Neuronal stem cell (in vitro differentiated cells): ENCODE data around the gene SARDH.
A peak's percentile ranks its signal among the peaks of the same experiment; 100 is the strongest.

Experiments used
- DNase-seq: peaks from one replicate; pipeline ENCODE4 v3.0.0-alpha.2; 2013; ENCODE audit warnings: low spot score
- H2AFZ ChIP-seq: one replicate; pipeline ENCODE4 v1.6.1; 2013; ENCODE audit warnings: mild to moderate bottlenecking, low read length, inconsistent platforms
- H2AK5ac ChIP-seq: 2 replicates; pipeline ENCODE4 v1.6.1; 2013; ENCODE audit warnings: low read depth, mild to moderate bottlenecking, inconsistent platforms, low read length, moderate library complexity, mixed read lengths
- H2BK120ac ChIP-seq: 2 replicates; pipeline ENCODE4 v1.6.1; 2013; ENCODE audit warnings: low read depth, mild to moderate bottlenecking, inconsistent platforms, low read length, moderate library complexity, mixed read lengths
- H2BK12ac ChIP-seq: one replicate; pipeline ENCODE4 v1.6.1; 2013; ENCODE audit warnings: low read length, inconsistent platforms
- H2BK15ac ChIP-seq: 2 replicates; pipeline ENCODE4 v1.6.1; 2013; ENCODE audit warnings: mild to moderate bottlenecking, low read length, inconsistent platforms, mixed read lengths
- H2BK5ac ChIP-seq: one replicate; pipeline ENCODE4 v1.6.1; 2013; ENCODE audit warnings: inconsistent platforms, mild to moderate bottlenecking, low read length, moderate library complexity
- H3K14ac ChIP-seq: one replicate; pipeline ENCODE4 v1.6.1; 2013; ENCODE audit warnings: low read length, inconsistent platforms
- H3K18ac ChIP-seq: 2 replicates; pipeline ENCODE4 v1.6.1; 2013; ENCODE audit warnings: low read length, inconsistent platforms
- H3K23ac ChIP-seq: 2 replicates; pipeline ENCODE4 v1.6.1; 2013; ENCODE audit warnings: low read depth, mild to moderate bottlenecking, mixed read lengths, low read length, inconsistent platforms; ENCODE audit not compliant: poor library complexity
- H3K27ac ChIP-seq: replicated peaks from 3 replicates; pipeline ENCODE4 v1.5.1; 2013; ENCODE audit warnings: low read length, inconsistent platforms
- H3K27me3 ChIP-seq, 3 experiments: 2 replicates each; pipeline ENCODE4 v1.6.1; 2013; ENCODE audit warnings: low read length in 3 of 3, mild to moderate bottlenecking in 2 of 3, inconsistent platforms in 1 of 3, low read depth in 1 of 3, mixed read lengths in 1 of 3, moderate library complexity in 1 of 3; ENCODE audit not compliant: control insufficient read depth in 3 of 3, insufficient read depth in 3 of 3
- H3K36me3 ChIP-seq, 2 donors: replicated peaks in 1 of 2; 2 replicates each; pipeline ENCODE4 v1.6.1; 2013; ENCODE audit warnings: low read length in 2 of 2; ENCODE audit not compliant: control insufficient read depth in 2 of 2, insufficient read depth in 2 of 2
- H3K4ac ChIP-seq: 2 replicates; pipeline ENCODE4 v1.6.1; 2013; ENCODE audit warnings: inconsistent platforms, mild to moderate bottlenecking, low read length, moderate library complexity
- H3K4me1 ChIP-seq, 2 donors: 1 replicate in 1 of 2; 2 replicates in 1 of 2; pipeline ENCODE4 v1.6.1; 2013; ENCODE audit warnings: low read length in 2 of 2, low read depth in 1 of 2; ENCODE audit not compliant: control insufficient read depth in 2 of 2, insufficient read depth in 1 of 2
- H3K4me2 ChIP-seq: one replicate; pipeline ENCODE4 v1.6.1; 2013; ENCODE audit warnings: mild to moderate bottlenecking, low read length, inconsistent platforms; ENCODE audit not compliant: insufficient read depth, poor library complexity, severe bottlenecking
- H3K4me3 ChIP-seq, 2 donors: 2 replicates each; pipeline ENCODE4 v1.5.1; 2013; ENCODE audit warnings: low read length in 2 of 2, mild to moderate bottlenecking in 2 of 2, inconsistent platforms in 1 of 2, moderate library complexity in 1 of 2
- H3K79me1 ChIP-seq: one replicate; pipeline ENCODE4 v1.6.1; 2013; ENCODE audit warnings: low read depth, mild to moderate bottlenecking, inconsistent platforms, low read length, moderate library complexity
- H3K9ac ChIP-seq: one replicate; pipeline ENCODE4 v1.6.1; 2013; ENCODE audit warnings: mild to moderate bottlenecking, low read depth, low read length, inconsistent platforms; ENCODE audit not compliant: poor library complexity
- H3K9me3 ChIP-seq, 2 donors: replicated peaks in 1 of 2; 2 replicates each; pipeline versions ENCODE3 to v1.6.1; 2013; ENCODE audit warnings: low read length in 2 of 2, mild to moderate bottlenecking in 2 of 2, inconsistent platforms in 1 of 2, low read depth in 1 of 2, mixed read lengths in 1 of 2, moderate library complexity in 1 of 2; ENCODE audit not compliant: control insufficient read depth in 2 of 2, insufficient read depth in 1 of 2
- H4K8ac ChIP-seq: one replicate; pipeline ENCODE4 v1.6.1; 2013; ENCODE audit warnings: low read depth, mild to moderate bottlenecking, inconsistent platforms, low read length, moderate library complexity
- H4K91ac ChIP-seq: one replicate; pipeline ENCODE4 v1.6.1; 2013; ENCODE audit warnings: low read length, low read depth, mild to moderate bottlenecking, inconsistent platforms; ENCODE audit not compliant: poor library complexity
- WGBS, 2 donors: extraction: QIAGEN DNeasy Blood & Tissue Kit; methylation state at CpG; one replicate each; pipeline ENCODE4 v1.1.7; 2013; ENCODE audit warnings: missing lambda C conversion rate in 2 of 2, mixed read lengths in 1 of 2; ENCODE audit not compliant: insufficient read length in 2 of 2, insufficient replicate concordance in 1 of 2; ENCODE audit errors: extremely low coverage in 2 of 2; 5-methylcytosine and 5-hydroxymethylcytosine counted together

SARDH gene

GRCh38 chr9:133681658-133682306 lies 56.4 kb downstream of the SARDH start:
- no peak overlapping the region for H2BK12ac ChIP-seq
- no peak overlapping the region for H2BK120ac ChIP-seq
- no peak overlapping the region for H2AFZ ChIP-seq
- no peak overlapping the region for H3K23ac ChIP-seq
- no peak overlapping the region for H2AK5ac ChIP-seq
- no peak overlapping the region for H2BK15ac ChIP-seq
- WGBS, 2 donors, result no CpG with 5 or more reads among the region's 35 CpGs
- H3K79me1 ChIP-seq, result peaks cover 1% of the 10 kb centered on the region
- H3K4me2 ChIP-seq, result no peak overlapping the region
- peak overlapping the region; percentile 17 for H4K8ac ChIP-seq
- peak overlapping the region; percentile 50 for H2BK5ac ChIP-seq
- H4K91ac ChIP-seq, result peak overlapping the region; percentile 53
- H3K4me1 ChIP-seq, result peaks cover 2 to 11% of the 10 kb centered on the region in 2 donors
- H3K4me3 ChIP-seq, result no peak overlapping the region
- no peaks in the 10 kb centered on the region for H3K36me3 ChIP-seq
- no peak overlapping the region for H3K27ac ChIP-seq
- peak overlapping the region; percentile 56 for H3K14ac ChIP-seq
- H3K27me3 ChIP-seq, result no peaks in the 10 kb centered on the region
- no peak overlapping the region for H3K4ac ChIP-seq
- no peak overlapping the region for H3K9ac ChIP-seq
- H3K18ac ChIP-seq, result peak overlapping the region; percentile 76
- H3K9me3 ChIP-seq, result no peaks in the 10 kb centered on the region
- DNase-seq, result no peak

GRCh38 chr9:133680976-133681657 lies 57.0 kb downstream of the SARDH start:
- Histone ChIP-seq H2BK12ac (no peak overlapping the region), H3K4ac (no peak overlapping the region), H4K91ac (no peak overlapping the region), H3K4me3 (no peak overlapping the region), H3K36me3 (no peaks in the 10 kb centered on the region), H3K4me2 (no peak overlapping the region), H3K79me1 (peaks cover 1% of the 10 kb centered on the region), H3K27ac (no peak overlapping the region), H2BK15ac (no peak overlapping the region), H3K14ac (no peak overlapping the region), H3K18ac (peak overlapping the region; percentile 57), H3K27me3 (no peaks in the 10 kb centered on the region), H3K4me1 (peaks cover 2 to 11% of the 10 kb centered on the region in 2 donors), H4K8ac (no peak overlapping the region), H2BK120ac (no peak overlapping the region), H2BK5ac (peak overlapping the region; percentile 50), H2AFZ (no peak overlapping the region), H3K9ac (no peak overlapping the region), H2AK5ac (no peak overlapping the region), H3K23ac (no peak overlapping the region), H3K9me3 (no peaks in the 10 kb centered on the region)
- no CpG with 5 or more reads among the region's 20 CpGs for WGBS, 2 donors
- no peak for DNase-seq

- no peak overlapping the region for H2BK120ac ChIP-seq
- H3K23ac ChIP-seq, result no peak overlapping the region
- peaks cover 1% of the 10 kb centered on the region for H3K79me1 ChIP-seq
- H3K4ac ChIP-seq, result no peak overlapping the region
- H2BK5ac ChIP-seq, result no peak overlapping the region
- no peaks in the 10 kb centered on the region for H3K36me3 ChIP-seq
- no peaks in the 10 kb centered on the region for H3K9me3 ChIP-seq
- H4K91ac ChIP-seq, result peak overlapping the region; percentile 68
- no peaks in the 10 kb centered on the region for H3K27me3 ChIP-seq
- H2AFZ ChIP-seq, result no peak overlapping the region
- H3K9ac ChIP-seq, result no peak overlapping the region
- H3K14ac ChIP-seq, result no peak overlapping the region
- H2BK15ac ChIP-seq, result no peak overlapping the region
- no peak overlapping the region for H3K27ac ChIP-seq
- H3K4me3 ChIP-seq, result no peak overlapping the region
- no peak overlapping the region for H3K4me2 ChIP-seq
- H2AK5ac ChIP-seq, result peak overlapping the region; percentile 43
- H3K18ac ChIP-seq, result peak overlapping the region; percentile 78
- DNase-seq, result no peak
- H4K8ac ChIP-seq, result no peak overlapping the region
- H3K4me1 ChIP-seq, result peaks cover 2 to 11% of the 10 kb centered on the region in 2 donors
- no CpG with 5 or more reads among the region's 21 CpGs for WGBS, 2 donors
- H2BK12ac ChIP-seq, result no peak overlapping the region
Observed at GRCh38 chr9:133680250-133680975, 57.7 kb downstream of the SARDH start.

- H3K27ac ChIP-seq, result no peak overlapping the region
- H3K14ac ChIP-seq, result no peak overlapping the region
- H3K23ac ChIP-seq, result no peak overlapping the region
- H3K9me3 ChIP-seq, result no peaks in the 10 kb centered on the region
- DNase-seq, result no peak
- H3K4me2 ChIP-seq, result no peak overlapping the region
- H3K4me3 ChIP-seq, result no peak overlapping the region
- peaks cover 1% of the 10 kb centered on the region for H3K79me1 ChIP-seq
- no peaks in the 10 kb centered on the region for H3K36me3 ChIP-seq
- no peak overlapping the region for H4K8ac ChIP-seq
- H3K9ac ChIP-seq, result no peak overlapping the region
- WGBS, 2 donors, result no CpG with 5 or more reads among the region's 35 CpGs
- no peaks in the 10 kb centered on the region for H3K27me3 ChIP-seq
- H2BK15ac ChIP-seq, result no peak overlapping the region
- H3K18ac ChIP-seq, result peak overlapping the region; percentile 82
- H2AK5ac ChIP-seq, result no peak overlapping the region
- H4K91ac ChIP-seq, result no peak overlapping the region
- peaks cover 2 to 8% of the 10 kb centered on the region in 2 donors for H3K4me1 ChIP-seq
- no peak overlapping the region for H2BK12ac ChIP-seq
- no peak overlapping the region for H2BK120ac ChIP-seq
- no peak overlapping the region for H2AFZ ChIP-seq
- H3K4ac ChIP-seq, result no peak overlapping the region
- peak overlapping the region; percentile 24 for H2BK5ac ChIP-seq
Observed at GRCh38 chr9:133679466-133680061, 58.6 kb downstream of the SARDH start.
